ENCODE results near the gene POLR3GL. TPM values are rescaled to one million over a fixed set of nuclear protein-coding genes. Genes with fewer than 3 reads are reported as not detected.

Gene POLR3GL
- total RNA-seq, 1 donor from 2014 or later = 16.2 TPM

DNA sequence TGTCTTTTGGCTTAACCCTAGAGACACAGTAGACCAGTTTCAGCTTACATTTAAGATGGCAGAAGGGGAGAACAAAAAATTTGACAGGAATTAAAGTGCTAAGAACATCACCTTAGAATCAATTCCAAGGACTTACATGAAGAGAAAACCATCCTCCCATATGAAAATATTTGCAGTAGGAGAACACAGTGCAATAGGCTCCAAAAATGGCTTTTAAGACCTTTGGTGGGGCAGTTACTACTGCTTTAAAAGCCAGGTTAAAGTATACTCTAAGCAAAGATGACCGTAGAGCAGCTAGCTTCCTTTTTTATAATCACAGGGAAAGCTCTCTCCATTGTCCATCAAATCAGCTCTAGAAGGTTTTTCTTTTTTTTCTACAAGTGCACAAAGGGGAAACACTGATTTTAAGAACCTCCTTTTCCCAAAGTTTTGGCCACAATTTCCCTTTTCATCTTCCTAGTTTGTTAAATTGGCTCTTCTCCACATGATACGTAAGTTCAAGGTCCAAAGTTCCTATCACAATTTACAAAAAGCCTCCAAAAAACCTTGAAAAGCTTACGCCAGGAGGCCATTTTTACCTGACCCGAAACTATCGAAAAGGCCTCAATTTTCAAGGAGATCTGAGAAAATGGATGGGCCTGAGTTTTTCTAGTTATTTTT is 28.6 kb downstream of the POLR3GL start:
- no peak for DNase-seq

DNA sequence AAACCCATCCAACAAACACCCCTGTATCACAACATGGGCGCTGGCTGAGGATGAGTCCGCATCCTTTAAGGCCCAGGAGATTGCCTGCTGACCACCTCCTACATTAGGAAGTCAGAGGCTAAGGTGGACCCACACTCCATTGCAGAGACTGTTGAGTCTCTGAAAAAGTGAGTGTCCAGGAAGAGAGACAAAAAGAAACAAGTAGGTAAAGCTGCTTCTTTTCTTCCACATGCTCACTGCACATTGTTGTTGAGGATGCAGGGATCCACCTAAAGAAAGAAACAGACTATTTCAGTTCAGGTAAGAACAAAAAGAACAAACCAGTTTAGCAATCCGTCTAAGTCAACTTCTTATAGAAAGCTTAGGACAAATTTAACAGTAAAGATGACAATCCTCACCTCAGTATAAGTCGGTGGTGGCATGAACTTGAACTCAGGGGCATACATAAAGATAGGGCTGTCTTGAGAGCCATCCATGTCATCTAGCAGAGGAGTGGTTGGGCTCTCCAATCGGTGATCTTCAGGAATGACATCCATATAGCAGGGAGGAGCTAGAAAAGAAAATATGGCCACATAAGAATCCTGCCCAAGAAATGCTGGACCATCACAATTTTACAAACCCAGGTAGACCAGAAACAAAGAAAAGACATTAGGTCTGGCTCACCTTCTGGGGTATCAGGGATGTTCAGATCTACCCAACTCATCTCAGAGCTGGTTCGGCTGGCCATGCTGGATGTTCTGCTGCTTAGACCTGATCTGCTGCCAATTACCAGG is 29.3 kb downstream of the POLR3GL start:
- DNase-seq = no peak

DNA sequence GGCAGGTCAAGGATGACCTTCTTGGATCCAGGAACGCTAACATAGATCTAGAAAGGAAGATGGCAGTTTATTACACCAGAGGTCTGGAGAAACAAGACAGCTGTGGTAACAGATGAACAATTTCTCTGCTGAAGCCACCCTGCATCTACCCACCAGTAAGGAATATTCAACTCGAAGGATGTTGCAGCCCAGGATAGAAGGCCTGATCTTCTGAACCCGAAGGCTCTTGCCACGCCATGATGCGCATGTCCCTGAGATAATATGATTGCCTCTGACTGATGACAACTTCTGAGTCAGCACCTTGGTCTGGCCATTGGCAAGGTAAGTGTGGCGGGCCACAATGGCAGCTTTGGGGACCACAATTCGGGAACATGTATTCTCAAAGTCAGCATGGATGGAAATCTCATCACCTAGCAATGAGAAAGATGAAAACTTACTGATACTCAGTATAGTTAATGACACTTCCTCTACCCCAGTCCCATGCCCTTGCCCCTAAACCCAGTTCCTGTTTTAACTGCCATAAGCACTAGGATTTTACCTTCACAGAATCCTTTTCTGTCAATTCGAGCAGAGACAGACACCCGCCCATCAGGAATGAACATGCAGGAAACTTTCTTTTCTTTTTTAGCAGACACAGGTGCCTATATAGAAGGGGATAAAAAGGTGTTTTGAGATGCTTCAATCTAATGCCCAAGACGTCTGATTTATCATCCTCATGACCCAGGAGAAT is 30.1 kb downstream of the POLR3GL start:
- no peak for DNase-seq

DNA sequence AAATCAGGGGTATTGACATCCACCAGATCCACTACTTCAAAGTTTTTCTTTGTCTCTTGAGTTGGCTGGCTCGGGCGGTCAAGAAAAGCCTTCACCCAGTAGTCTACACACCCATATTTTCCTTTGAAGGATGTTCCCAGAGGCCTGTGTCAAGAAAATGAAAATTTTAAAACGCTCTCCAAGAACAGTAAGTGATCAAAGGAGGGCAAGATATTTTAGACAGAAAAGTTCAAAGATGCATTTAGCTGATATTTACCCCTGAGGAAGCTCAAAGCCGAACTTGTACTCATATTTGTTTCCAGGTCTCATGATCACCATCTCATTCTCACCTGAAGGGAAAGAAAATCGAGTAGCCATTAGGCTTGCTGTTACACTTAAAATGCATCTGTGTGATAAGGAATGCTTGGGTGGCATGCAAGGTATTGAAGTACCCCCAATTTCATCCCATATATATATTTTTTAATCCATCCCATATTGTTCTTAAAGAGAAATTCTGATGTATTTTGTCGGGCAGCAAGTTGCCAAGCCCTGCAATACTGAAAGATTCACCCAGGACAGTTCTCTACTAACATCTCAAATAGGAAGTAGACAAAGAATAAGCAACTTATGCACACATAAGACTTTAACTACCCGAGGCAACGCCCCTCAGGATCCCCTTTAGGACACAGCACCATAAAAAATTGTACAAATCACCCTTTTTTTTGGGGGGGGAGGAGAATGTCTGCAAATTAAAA is 30.8 kb downstream of the POLR3GL start:
- no peak for DNase-seq

DNA sequence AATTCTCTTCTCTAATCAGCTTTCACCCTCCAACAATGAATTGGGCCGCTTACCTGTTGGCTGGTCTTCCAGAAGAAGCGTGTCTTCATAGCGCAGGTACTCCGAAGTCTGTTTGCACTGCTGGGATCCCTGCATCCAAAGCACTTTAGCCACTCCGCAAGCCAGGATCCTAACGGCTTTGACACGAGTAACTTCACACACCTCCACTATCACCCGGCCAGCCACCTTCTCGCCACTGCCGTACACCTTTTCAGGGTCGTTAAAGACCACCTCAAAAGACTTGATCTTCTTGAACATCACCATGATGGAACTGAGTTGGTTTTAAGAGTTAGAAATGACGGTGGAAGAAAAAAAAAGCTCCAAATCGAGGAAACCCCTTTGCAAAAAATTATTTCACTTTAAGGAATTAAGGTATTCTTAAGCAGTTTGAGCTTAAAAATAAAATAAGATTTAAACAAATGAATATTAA is 31.5 kb downstream of the POLR3GL start:
- no peak for DNase-seq

DNA sequence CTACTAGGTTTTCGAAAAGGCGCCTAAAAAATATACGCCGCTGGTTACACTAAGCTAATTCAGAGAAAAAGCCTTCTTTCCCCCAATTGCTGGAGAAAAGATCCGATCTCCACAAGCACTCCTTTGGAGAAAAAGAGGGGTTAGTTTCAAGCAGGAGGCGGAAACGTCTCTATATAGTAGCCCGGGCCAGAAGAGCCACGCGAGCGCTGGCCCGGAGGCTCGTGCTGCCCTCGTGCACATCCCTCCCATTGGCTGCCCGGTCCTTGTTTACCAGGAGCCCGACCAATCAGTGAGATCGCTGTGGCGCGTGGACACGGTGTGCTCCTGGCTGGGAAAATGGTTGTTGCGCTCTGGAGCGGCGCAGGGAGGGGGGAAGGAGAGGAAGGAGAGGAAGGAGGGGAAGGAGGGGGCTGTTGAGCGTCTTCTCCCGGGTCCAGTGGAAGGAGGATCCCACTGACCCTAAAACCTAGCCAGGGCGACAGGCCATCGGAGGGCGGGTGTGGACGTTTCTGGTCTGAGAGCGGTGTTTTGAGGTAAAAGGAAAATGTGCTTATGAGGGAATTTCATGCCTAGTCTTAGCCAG is 32.0 kb downstream of the POLR3GL start, which contains the start of gene TXNIP:
Gene TXNIP, minus strand, starts transcription at position 147 of the 583 bp plus-strand sequence. CDS start 313 bp downstream, outside the sequence.
- peak; percentile 99 for DNase-seq

DNA sequence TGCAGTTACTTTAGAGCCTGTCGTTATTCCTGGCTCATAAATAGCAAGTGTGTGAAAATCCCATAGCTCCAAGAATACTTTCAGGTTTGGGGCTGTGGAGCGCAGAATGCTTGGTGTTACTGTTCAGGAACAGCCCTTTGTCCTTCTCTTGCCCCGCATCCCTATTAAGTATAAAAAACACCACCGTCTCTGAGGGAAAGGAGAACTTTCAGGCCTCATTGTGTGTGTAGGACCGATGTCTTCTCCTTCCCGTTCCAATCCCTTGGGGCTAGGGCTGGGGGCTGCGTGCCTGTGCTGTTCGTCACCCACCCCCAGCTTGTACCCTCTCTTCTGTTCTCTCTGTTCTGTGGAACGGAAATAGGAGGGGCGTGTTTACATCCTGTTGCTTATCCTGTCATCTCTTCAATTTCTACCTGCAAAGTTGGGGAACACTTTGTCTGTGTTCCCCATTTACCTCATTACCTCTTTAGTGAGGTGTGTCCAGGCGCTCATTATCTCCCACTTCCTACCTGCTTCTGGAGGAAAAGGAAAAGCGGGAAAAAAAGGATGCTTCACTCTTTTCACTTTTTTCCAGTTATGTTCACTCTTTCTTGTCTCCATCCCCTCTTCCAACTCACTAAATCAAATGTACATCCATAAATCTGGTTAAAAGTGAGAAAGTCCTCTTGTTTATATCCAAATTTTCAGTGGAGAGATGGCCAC is 32.7 kb downstream of the POLR3GL start:
- no peak for DNase-seq

DNA sequence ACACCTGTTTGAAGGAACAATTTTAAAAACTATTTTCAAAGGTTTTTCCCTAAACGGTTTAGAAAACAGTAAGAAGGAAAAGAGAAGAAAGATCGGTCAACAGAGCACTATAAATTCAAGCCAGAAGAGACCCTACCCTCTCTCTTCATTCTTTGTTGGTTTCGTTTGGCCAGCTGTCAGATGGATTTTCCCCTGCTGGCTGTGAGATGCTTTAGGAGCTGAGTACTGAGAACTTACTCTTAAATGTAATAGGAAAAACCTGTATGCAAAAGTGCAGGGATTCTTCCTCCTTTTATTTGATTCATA is 33.2 kb downstream of the POLR3GL start:
- no peak for DNase-seq

DNA sequence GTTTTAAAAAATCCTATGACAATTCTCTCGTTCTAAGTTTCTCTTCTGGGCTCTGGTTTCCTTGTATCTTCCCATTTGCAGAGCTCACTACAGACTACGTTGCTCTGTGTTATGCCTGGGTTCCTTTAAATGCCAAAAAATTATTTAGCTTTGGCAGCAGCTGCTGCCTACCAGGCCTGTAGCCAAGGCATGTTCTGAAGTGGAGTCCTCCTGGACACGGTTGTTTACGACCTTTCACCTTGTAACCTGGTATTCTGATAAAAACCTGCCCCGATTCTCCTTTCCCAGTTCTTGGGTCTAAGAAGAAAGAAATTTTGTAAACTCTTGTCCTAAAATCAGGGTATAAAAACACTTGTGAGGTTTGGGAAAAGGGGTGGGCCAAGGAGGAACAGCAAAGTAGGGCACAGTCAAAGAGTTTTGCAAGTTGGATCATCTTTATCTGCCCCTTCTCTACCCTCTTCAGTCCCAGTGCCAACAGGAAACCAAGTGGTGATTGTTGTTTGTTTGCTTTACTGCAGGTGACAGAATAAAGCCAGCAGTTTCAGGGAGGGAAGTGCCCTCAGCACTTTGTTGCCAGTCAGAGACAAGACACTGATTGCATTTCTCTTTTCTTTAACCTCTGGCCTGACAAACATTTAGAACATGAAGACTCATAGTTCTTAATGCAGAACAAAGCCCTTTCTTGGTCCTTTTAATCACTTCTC is 35.0 kb downstream of the POLR3GL start:
- DNase-seq = no peak

DNA sequence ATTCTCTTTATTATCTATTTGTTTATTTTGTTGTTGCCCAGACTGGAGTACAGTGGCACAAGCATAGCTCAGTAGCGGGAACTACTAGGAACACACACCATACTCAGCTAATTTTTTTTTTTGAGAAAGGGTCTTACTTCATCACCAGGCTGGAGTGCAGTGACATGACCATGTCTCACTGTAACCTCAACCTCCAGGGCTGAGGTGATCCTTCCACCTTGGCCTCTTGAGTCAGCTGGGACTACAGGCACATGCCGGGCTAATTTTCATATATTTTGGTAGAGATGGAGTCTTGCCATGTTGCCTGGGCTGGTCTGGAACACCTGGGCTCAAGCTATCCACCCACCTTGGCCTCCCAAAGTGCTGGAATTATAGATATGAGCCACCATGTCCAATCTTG is 37.2 kb downstream of the POLR3GL start:
- DNase-seq = no peak

DNA sequence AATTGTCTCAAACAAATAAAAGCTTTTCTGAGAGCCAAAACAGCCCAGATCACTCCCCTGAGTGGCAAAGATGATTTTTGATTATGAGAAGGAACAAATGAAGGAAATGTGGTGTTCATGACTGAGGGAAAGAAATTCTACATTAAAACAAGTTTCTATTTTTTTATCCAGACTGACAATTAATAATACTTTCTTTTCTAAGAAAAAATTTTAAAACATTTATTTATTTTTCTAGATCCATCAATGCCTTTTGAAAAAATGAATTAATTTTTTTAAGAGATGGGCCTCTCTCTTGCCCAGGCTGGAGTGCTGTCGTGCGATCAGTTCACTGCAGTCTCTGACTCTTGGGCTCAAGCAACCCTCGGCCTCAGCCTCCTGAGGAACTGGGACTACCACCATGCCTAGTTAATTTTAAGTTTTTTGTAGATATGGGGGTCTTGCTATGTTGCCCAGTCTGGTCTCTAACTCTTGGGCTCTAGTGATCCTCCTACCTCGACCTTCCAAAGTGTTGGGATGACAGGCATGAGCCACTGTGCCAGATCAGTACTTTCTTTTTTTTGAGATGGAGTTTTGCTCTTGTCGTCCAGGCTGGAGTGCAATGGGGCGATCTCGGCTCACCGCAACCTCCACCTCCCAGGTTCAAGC is 43.1 kb downstream of the POLR3GL start:
- no peak for DNase-seq

DNA sequence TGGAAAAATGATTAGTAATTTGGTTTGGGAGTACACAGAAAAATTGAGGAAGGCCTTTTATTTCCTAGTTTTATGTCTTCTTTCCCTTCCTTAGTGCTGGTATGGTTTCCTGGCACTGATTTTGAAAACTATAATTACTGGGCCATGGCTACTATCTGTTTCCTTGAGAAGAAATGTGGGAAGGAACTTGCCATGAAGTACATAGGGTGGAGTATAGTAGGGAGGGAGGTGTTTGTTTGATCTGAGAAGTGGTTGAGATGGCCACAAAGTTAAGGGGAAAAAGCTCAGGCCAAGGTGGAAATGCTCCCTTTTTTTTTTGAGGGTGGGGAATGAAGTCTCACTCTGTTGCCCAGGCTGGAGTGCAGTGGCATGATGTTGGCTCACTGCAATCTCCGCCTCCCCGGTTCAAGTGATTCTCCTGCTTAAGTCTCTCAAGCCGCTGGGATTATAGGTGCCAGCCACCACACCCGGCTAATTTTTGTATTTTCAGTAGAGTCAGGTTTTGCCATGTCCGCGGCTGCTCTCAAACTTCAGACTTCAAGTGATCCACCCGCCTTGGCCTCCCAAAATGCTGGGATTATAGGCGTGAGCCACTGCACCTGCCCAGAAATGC is 45.7 kb downstream of the POLR3GL start:
- no peak for DNase-seq

DNA sequence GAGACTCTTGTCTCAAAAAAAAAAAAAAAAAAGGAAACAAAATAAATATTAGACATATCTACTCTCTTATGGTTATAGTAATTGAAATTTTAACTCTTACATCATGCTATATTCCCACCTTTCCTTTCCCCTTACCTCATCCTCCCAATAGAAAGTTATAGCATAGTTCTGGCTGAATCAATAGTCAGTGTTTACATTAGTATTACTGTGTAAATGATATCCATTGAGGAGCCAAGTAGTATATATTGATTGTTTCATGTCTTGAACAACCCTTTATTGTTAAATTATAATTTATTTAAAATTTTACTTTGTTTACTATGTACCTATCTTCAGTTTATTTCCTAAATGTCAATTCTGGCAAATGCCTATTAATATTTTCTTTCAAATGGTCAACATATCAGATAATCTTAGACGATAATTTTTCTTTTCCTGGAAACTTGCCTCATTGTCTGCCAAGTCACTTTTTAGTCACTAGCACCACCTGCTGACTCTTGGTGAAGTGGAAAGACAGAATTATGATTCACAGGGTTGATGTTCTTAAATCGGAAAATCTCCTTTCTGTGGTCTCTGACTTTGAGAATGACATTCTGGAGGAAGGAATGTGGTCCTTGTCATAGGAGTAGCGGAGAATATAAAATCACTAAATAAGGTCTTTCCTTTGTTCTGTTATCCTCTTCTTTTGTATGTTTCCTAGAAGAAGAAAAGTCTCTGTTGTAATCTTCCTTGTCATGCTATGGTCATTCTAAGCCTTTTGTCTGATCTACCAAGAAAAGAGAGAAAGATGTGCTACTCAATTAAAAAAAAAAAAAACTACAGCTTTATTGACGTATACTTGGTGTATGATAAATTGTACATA is 48.4 kb downstream of the POLR3GL start:
- DNase-seq = no peak

DNA sequence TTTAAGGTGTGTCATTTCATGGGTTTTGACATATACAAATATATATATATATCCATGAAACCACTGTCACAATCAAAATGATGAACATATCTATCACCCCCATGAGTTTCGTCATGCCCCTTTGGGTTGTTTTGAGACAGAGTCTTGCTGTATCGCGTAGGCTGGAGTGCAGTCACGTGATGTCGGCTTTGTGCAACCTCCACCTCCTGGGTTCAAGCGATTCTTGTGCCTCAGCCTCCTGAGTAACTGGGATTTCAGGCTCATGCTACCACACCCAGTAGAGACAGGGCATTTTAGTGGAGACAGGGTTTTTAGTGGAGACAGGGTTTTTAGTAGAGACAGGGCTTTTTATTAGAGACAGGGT is 49.1 kb downstream of the POLR3GL start:
- no peak for DNase-seq

DNA sequence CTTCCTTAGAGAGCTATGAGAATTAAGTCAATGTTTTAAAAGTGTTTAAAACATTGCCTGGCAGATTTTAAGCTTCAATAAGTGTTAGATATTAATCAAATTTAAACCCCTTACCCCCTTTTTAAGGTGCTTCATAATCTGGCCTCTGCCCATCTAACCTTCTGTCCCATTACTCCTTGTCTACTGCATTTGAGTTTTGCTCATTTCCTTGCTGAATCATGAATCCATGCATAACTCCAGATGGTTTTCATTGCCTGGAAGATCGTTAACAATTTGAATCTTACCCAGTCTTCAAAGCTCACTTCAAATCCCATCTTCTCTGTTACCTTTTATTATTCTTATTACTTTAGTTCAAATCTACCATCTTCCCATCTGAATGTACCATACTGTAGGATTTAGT is 52.4 kb downstream of the POLR3GL start:
- DNase-seq = no peak

DNA sequence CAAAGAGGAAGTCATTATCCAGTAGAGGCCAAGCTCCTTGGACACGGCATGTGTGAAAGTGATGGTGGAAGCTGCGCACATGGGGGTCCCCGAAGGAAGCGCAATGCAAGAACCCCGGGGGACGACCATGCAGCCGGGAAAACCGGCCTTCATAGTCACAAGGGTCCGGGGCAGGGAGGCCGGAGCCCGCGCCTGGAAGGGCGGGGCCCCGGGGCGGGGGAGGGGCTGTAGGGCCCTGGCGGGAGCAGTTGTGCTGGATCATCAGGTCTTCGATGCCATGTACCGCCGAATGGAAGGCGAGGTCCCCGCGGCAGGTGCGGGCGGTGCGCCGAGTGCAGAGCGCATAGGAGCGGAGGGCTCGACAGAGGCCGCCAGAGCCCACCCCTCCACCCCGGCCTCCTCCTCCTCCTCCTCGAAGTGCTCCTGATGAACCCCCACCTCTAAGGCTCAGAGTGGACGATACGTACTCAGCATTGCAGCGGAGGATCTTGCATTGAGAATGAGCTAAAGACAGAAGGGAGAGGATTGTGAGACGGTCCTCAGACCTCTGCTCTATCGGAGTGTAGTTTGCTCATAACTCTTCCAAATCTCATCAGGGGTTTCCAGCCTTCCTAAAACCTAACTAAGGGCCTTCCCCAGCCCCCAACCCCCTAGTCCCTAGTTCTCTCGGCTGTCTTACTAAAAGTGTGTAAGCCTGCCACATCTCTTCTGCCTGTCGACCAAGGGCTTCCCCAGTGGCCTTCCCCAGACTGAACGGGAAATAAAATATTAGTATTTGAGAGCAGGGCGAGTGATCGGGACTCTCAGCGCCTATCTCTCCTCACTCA is 55.0 kb downstream of the POLR3GL start:
- no peak for DNase-seq

DNA sequence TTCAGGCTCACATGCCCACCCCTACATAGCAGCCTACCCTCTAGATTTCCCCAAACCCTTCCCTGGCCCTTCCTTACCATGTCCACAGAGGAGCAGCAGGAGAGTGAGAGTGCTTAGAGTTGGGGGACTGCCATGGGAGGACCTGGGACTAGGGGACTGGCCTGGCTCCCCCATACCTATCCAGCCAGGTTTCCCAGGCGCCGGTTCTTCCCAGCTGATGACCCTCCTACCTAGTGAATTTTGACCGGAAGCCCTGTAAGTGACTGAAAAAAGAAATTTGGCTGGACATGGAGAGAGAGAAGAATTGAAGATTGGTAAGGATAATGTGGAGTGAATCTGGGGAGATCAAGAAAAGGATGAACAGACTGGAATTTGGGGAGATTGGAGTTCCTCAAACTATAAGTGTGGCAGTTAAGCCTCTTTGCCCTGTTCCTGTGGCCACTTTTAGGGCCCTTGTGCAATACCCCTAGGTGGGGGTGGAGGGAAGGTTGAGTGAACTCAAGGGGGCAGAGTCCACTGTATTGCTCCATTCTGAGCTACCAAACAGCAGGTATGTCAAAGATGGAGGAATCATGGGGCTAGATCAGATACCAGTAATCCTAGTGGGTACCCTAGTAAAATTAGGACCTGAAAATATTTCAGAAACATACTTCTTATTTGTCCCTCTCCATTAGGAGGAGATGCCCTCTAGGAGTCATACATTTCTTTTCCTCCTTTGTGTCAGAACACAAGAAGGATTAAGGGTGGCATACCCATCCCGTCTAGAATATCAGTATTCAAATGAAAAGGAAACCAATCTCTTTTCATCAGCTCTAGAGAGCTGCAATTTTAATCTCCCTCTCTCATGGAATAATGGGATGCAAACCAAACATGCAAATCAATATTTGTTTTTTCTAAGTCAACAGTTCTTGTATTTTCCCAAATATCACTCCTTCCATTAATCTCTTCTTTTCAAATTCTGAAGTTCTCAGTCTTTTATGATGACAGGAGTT is 55.9 kb downstream of the POLR3GL start:
- DNase-seq = no peak
